Measurements from ENCODE around the gene GLUL. TPM values are rescaled to one million over a fixed set of nuclear protein-coding genes. Genes with fewer than 3 reads are reported as not detected.

GLUL gene
- total RNA-seq, 1 donor from 2014 or later: 175 TPM

DNA sequence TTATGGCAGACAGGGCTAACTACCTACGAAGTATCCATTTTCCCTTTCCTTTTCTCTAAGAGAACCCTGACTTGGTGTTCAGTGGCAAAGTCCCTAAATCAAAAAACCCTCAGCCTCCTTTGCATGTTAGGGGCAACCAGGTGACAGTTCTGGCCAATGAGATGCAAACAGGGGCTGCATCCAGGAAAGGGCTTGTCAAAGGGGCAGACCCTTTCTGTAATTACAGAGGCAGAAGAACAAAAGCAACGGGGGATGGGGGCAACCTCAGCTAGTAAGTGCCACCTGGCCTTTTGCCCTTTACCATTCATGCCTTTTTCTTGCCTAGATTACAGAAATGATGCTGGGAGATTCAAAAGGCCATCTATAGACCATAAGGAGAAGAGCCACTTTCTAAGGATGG lies 34.4 kb downstream of the GLUL start:
- Histone ChIP-seq H3K4me3 (ENCODE audit: low read depth, low read length) (no peak overlapping the region), H3K27me3 (ENCODE audit: control insufficient read depth, insufficient read depth, low read length) (no peaks in the 10 kb centered on the region), H3K36me3 (ENCODE audit: control insufficient read depth, insufficient read depth, low read length) (no peaks in the 10 kb centered on the region)
- TF ChIP-seq, protein P1, sequence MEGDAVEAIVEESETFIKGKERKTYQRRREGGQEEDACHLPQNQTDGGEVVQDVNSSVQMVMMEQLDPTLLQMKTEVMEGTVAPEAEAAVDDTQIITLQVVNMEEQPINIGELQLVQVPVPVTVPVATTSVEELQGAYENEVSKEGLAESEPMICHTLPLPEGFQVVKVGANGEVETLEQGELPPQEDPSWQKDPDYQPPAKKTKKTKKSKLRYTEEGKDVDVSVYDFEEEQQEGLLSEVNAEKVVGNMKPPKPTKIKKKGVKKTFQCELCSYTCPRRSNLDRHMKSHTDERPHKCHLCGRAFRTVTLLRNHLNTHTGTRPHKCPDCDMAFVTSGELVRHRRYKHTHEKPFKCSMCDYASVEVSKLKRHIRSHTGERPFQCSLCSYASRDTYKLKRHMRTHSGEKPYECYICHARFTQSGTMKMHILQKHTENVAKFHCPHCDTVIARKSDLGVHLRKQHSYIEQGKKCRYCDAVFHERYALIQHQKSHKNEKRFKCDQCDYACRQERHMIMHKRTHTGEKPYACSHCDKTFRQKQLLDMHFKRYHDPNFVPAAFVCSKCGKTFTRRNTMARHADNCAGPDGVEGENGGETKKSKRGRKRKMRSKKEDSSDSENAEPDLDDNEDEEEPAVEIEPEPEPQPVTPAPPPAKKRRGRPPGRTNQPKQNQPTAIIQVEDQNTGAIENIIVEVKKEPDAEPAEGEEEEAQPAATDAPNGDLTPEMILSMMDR (IDR thresholded peaks at IDR 0.05; ENCODE audit: insufficient read depth, low read length, poor library complexity, severe bottlenecking): no peak
- no peak for DNase-seq (ENCODE audit: low read depth)

- TF ChIP-seq, protein P1 (IDR thresholded peaks at IDR 0.05; ENCODE audit: insufficient read depth, low read length, poor library complexity, severe bottlenecking): no peak
- no peak overlapping the region for H3K4me3 ChIP-seq (ENCODE audit: low read depth, low read length)
- no peak for DNase-seq (ENCODE audit: low read depth)
- no peaks in the 10 kb centered on the region for H3K36me3 ChIP-seq (ENCODE audit: control insufficient read depth, insufficient read depth, low read length)
- no peaks in the 10 kb centered on the region for H3K27me3 ChIP-seq (ENCODE audit: control insufficient read depth, insufficient read depth, low read length)
Measured at GRCh38 chr1:182355723-182356098, 35.9 kb downstream of the GLUL start.

DNA sequence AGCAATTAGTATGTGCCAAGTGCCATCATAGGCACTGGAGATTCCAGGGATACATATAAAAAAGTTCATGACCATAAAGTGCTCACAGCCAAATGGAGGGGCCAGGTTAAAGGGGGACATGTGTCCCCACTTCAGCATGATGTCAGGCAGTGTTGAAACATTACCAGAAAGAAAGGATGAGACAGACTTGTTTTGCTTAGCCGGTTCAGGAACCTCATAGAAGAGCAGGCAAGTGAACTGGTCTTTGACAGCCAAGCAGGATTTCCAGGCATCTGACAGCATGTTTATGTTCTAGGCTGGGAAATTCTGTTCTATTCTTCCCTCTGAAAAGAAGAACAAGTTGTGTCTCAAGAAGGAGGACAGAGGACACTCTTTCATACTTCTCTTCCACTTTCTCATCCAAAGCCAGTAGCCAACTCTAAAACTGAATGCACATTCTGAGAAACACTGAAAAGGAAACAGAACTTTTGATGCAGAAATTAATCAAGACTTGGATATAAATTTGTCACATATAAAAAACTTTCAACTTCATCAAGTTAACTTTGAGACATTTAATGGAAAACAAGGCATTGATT lies 39.7 kb downstream of the GLUL start:
- Histone ChIP-seq H3K4me3 (ENCODE audit: low read depth, low read length) (no peak overlapping the region), H3K27me3 (ENCODE audit: control insufficient read depth, insufficient read depth, low read length) (no peaks in the 10 kb centered on the region), H3K36me3 (ENCODE audit: control insufficient read depth, insufficient read depth, low read length) (no peaks in the 10 kb centered on the region)
- DNase-seq (ENCODE audit: low read depth): no peak
- TF ChIP-seq, protein P1 (IDR thresholded peaks at IDR 0.05; ENCODE audit: insufficient read depth, low read length, poor library complexity, severe bottlenecking): no peak

DNA sequence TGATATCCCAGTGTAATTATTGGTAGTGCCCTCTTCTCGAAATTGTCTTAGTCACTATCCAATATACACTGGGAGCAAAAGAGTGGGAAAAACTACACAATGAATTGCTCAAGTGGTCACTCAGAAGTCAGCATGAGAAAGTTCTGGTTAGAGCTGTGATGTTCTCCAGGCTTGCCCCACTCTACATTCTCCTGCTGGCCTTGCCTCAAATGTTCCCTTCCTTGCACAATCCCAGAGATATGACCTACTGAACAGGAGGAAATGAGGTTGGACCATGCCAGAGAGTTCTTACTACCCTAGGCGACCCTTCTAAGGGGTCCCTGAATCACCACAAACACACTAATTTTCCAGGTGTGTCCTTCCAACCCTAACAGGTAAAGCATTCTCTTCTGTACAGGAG lies 40.8 kb downstream of the GLUL start:
- H3K27me3 ChIP-seq (ENCODE audit: control insufficient read depth, insufficient read depth, low read length): no peaks in the 10 kb centered on the region
- TF ChIP-seq, protein P1 (IDR thresholded peaks at IDR 0.05; ENCODE audit: insufficient read depth, low read length, poor library complexity, severe bottlenecking): no peak
- DNase-seq (ENCODE audit: low read depth): no peak
- H3K4me3 ChIP-seq (ENCODE audit: low read depth, low read length): no peak overlapping the region
- H3K36me3 ChIP-seq (ENCODE audit: control insufficient read depth, insufficient read depth, low read length): no peaks in the 10 kb centered on the region

DNA sequence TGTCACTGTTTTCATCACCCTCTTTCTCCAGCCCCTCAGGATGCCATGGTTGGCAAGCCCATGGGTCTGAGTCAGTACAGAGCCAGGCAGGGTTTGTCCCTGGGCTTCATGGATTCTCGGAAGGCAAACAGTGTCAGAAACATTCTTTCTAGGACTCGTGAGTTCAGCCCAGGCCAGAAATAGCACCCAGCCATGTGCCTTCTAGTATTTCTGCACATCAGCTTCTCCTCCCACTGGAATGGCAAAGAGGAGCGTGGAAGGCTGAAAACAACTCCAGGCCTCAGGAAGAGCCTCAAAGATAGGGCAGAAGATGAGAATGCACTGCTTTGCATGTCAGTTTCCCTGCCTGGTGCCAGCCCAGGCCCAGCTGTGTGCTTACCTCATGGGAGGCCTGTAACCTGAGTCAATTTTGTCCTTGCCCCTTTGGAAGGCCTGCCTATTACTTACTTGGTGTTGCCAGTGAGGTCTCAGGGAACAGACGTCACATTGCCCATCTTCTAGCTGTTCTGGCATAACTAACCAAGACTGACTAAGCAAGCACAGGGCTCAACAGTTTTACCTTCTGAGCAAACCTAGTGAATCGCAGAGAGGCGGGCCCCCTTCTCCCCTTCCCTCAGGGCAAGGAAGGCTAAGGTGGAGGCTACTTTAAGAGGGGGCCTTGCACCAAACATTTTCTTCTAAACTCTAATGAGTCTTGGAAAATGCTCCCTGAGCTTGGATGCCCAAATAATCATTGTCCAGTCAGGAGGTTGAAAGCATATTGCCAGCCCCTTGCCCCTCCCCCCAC lies 42.4 kb downstream of the GLUL start:
- DNase-seq (ENCODE audit: low read depth): no peak
- TF ChIP-seq, protein P1 (IDR thresholded peaks at IDR 0.05; ENCODE audit: insufficient read depth, low read length, poor library complexity, severe bottlenecking): no peak
- Histone ChIP-seq H3K36me3 (ENCODE audit: control insufficient read depth, insufficient read depth, low read length) (no peaks in the 10 kb centered on the region), H3K27me3 (ENCODE audit: control insufficient read depth, insufficient read depth, low read length) (no peaks in the 10 kb centered on the region), H3K4me3 (ENCODE audit: low read depth, low read length) (no peak overlapping the region)
